Gastroesophageal sphincter (tissue), 4 donors: ENCODE measurements around the gene MRPL55. TPM values are rescaled to one million over a fixed set of nuclear protein-coding genes. Genes with fewer than 3 reads are reported as not detected.

ENCODE experiments used
- ATAC-seq: fragments of 150-250 bp; one replicate; pipeline ENCODE4 v1.9.1; 2016; ENCODE audit warnings: mild to moderate bottlenecking, moderate library complexity
- H3K27ac ChIP-seq, 4 donors: fragments of 200-600 bp; sonication (generic) in 3 of 4; 1 replicate in 3 of 4; 2 replicates in 1 of 4; pipeline ENCODE4 v1.5.1; 2016 to 2019
- H3K27me3 ChIP-seq: fragments of 200-600 bp; sonication (generic); one replicate; pipeline ENCODE4 v1.5.1; 2019
- H3K36me3 ChIP-seq, 2 donors: fragments of 200-600 bp; sonication (generic); one replicate each; pipeline ENCODE4 v1.5.1; 2019; ENCODE audit warnings: control low read depth in 1 of 2
- H3K4me1 ChIP-seq, 3 donors: fragments of 200-600 bp; sonication (generic); 1 replicate in 2 of 3; 2 replicates in 1 of 3; pipeline ENCODE4 v1.5.1; 2016 to 2019; ENCODE audit warnings: control low read depth in 2 of 3
- H3K4me3 ChIP-seq, 2 donors: fragments of 200-600 bp; sonication (generic); one replicate each; pipeline ENCODE4 v1.5.1; 2019; ENCODE audit warnings: mild to moderate bottlenecking in 1 of 2, moderate library complexity in 1 of 2
- H3K9me3 ChIP-seq, 3 donors: fragments of 200-600 bp; sonication (generic); one replicate each; pipeline ENCODE4 v1.5.1; 2017 to 2019; ENCODE audit warnings: control low read depth in 2 of 3
- EP300 ChIP-seq: sonication (generic); formaldehyde crosslinking; IDR thresholded peaks from one replicate; pipeline ENCODE4 v1.6.1; 2017; ENCODE audit warnings: antibody characterized with exemption, mild to moderate bottlenecking
- POLR2A ChIP-seq, 2 donors: fragments of 450-650 bp; IDR thresholded peaks; one replicate each; pipeline ENCODE4 v1.6.1; 2017; ENCODE audit warnings: antibody characterized with exemption in 2 of 2, mild to moderate bottlenecking in 2 of 2, moderate library complexity in 1 of 2
- POLR2AphosphoS5 ChIP-seq: sonication (generic); formaldehyde crosslinking; IDR thresholded peaks from one replicate; pipeline ENCODE4 v1.6.1; 2017; ENCODE audit warnings: antibody characterized with exemption
- WGBS, 2 donors: methylation state at CpG; one replicate each; pipeline ENCODE4 v1.1.5; 2018; ENCODE audit warnings: low coverage in 1 of 2; 5-methylcytosine and 5-hydroxymethylcytosine counted together
- total RNA-seq, 4 donors: library from RNA; depleted of rRNA; stranded (reverse); fragments of >200 nt; gene quantifications; one replicate each; pipeline ENCODE4 v1.1.0, GENCODE V29; 2016
- TF ChIP-seq, protein P1 (sequence below), 4 experiments: fragments of 200-600 bp in 2 of 4; fragments of 450-650 bp in 2 of 4; sonication (generic) in 1 of 4; IDR thresholded peaks; one replicate each; pipeline ENCODE4 v1.5.1; 2017 to 2019; ENCODE audit warnings: antibody characterized with exemption in 4 of 4, mild to moderate bottlenecking in 2 of 4, moderate library complexity in 2 of 4

Gene MRPL55
- total RNA-seq, 4 donors from 2014 or later, result 50.2 to 394 (median 81.5) TPM

DNA sequence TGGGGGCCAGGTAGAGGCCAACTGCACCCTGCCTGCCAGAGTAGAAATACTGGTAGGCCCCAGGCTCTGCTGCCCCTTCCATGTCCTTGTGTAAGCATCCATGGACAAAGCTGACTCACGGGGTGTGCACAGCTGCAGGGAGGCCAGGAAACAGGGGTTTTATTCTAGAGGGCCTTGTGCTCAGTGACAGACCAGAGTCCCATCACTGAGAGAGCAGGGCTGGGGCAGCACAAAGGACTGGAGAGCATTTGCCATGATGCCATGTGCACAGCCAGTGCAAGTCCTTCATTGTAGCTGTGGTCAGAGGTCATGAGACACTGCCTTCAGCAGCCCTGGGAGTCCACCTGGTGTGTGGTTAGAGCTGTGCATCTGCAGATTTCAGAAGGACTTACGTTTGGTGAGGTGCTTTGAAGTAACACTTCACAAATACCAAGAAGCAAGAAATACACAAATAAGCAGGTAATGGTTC lies 18.5 kb downstream of the MRPL55 start:
- Histone ChIP-seq H3K9me3 (peaks cover 0 to 15% (median 0%) of the 10 kb centered on the region in 3 donors), H3K4me1 (peaks cover 0 to 86% (median 65%) of the 10 kb centered on the region in 3 donors), H3K27me3 (no peaks in the 10 kb centered on the region), H3K4me3 (no peak overlapping the region), H3K27ac (peak overlapping the region in 1 of 4 donors; percentile 13), H3K36me3 (peaks cover 0 to 27% of the 10 kb centered on the region in 2 donors)
- ATAC-seq, result no peak
- WGBS, 2 donors, result 0% methylated on average over 1 of the region's 2 CpGs
- no peak for TF ChIP-seq EP300
- TF ChIP-seq POLR2A (IDR thresholded peaks at IDR 0.05), result no peak
- TF ChIP-seq, protein P1, sequence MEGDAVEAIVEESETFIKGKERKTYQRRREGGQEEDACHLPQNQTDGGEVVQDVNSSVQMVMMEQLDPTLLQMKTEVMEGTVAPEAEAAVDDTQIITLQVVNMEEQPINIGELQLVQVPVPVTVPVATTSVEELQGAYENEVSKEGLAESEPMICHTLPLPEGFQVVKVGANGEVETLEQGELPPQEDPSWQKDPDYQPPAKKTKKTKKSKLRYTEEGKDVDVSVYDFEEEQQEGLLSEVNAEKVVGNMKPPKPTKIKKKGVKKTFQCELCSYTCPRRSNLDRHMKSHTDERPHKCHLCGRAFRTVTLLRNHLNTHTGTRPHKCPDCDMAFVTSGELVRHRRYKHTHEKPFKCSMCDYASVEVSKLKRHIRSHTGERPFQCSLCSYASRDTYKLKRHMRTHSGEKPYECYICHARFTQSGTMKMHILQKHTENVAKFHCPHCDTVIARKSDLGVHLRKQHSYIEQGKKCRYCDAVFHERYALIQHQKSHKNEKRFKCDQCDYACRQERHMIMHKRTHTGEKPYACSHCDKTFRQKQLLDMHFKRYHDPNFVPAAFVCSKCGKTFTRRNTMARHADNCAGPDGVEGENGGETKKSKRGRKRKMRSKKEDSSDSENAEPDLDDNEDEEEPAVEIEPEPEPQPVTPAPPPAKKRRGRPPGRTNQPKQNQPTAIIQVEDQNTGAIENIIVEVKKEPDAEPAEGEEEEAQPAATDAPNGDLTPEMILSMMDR (IDR thresholded peaks at IDR 0.05), result no peak
- TF ChIP-seq POLR2AphosphoS5, result no peak

DNA sequence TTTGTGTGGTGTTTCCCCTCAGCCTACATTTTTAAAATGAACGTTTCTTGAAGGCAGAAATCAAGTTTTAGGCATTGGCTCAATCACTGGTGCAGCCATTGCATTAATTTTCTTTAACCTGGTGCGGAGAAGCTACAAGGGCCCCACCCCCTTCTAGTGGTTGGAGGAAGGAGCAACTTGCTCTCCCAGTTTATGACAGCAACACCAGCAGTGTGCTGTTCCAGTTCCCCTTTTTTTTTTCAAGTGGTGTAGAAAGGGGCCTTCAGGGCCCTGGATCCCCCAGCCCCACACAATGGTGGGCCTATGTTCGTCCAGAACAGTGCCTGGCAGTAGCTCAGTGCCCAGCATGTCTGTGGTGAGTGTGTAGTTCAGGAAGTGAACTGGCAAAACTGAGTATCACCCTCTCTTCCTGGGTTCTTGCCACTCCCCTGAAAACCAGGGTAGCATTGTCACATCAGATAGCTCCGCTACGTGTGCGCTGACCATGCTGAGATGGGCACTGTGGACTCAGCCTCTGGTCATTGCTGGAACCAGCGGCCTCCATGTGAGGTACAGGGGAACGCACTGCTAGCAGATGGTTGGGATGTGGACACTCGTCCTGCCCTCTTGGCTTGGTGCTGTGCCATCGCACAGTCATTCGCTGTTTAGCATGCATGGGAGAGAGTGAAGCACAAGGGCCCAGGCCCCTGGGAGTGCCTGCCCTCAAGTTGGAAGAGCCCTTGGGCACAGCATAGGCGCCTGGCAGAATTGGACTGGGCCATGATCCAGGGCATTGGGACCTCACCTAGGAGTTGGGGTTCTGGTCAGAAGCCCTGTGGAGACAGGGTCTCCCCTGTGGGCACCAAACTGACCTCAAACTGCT lies 19.3 kb downstream of the MRPL55 start:
- H3K27ac ChIP-seq, result peak overlapping the region in 1 of 4 donors; percentile 13
- no peak overlapping the region for H3K4me3 ChIP-seq
- H3K4me1 ChIP-seq, result peaks cover 5 to 89% (median 74%) of the 10 kb centered on the region in 3 donors
- no peak for TF ChIP-seq EP300
- TF ChIP-seq, protein P1 (IDR thresholded peaks at IDR 0.05), result no peak
- no peak for TF ChIP-seq POLR2A (IDR thresholded peaks at IDR 0.05)
- TF ChIP-seq POLR2AphosphoS5, result no peak
- peaks cover 0 to 9% (median 0%) of the 10 kb centered on the region in 3 donors for H3K9me3 ChIP-seq
- H3K36me3 ChIP-seq, result peaks cover 0 to 27% of the 10 kb centered on the region in 2 donors
- ATAC-seq, result no peak
- H3K27me3 ChIP-seq, result no peaks in the 10 kb centered on the region
- 32 to 67% methylated on average over 2 to 3 of the region's 12 CpGs for WGBS, 2 donors

DNA sequence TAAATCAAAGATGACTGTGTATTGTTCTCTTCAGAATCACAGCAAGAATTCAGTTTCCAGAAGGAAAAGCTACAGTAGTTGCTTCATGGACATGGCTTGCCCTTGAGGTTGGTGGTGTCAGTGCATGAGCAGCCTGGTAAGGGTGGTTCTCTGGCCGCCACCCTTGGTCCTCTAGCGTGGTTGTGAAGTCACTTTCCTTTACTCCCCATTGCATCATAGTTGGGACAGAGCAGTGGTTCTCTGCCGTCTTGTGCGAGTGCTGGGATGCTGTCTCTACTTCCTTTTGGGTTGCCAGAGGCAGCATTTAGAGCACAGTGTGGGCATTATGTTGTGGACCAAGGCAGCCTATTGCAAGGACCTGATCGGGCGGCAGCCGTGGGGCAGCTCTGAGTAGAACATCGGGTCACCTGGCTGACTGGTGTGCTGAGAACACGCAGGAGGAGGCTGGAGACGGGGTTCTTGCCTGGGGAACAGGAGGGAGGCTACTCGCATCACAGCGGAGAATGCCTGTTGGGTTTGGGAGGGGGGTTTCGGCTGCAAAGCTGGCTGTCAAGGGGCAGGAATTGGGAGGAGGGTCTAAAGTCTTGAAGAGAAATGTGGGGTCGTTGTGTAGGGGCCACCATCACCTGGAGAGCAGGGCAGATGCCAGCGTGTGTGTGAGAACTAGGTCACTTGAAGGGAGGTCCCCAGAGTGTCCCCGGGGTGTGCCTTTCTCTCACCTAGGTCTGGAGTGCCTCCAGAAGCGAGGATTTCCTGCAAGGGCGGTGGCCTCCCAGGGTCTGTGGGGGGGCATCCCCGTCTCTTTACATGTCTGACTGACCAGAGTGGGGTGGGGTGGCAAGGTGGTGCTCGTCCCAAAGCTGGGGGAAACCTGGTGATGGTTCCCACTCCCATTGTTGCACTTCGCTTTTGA lies 20.3 kb downstream of the MRPL55 start:
- no peak for TF ChIP-seq POLR2AphosphoS5
- Histone ChIP-seq H3K4me3 (no peak overlapping the region), H3K27me3 (no peaks in the 10 kb centered on the region), H3K27ac (peak overlapping the region in 3 of 4 donors; percentile 26 to 65 (median 56)), H3K36me3 (peaks cover 0 to 17% of the 10 kb centered on the region in 2 donors), H3K4me1 (peaks cover 5 to 98% (median 78%) of the 10 kb centered on the region in 3 donors), H3K9me3 (peaks cover 0 to under 1% (median 0%) of the 10 kb centered on the region in 3 donors)
- ATAC-seq, result no peak
- 50 to 57% methylated on average over 5 to 6 of the region's 21 CpGs for WGBS, 2 donors

DNA sequence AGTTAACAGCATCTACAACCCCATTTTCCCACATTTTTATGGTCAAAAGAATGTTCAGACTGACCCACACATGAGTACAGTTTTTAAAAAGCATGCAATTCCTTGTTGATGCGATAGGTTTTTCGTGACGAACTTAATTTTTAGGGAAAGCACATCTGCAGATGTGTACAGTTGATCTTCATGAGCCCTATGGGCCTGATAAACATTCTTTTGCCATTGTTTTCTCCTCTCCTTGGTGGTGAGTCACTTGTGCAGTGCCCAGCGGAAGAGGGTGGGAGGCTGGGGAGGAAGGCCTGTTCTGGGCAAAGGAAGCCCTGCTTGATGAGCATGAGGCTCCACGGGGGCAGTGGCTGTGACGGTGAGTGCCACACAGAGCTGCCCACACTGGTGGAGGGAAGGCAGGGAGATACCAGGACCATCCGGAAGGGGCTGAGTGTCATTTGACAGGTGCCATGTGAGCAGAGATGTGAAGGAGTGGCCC lies 21.3 kb downstream of the MRPL55 start:
- H3K4me1 ChIP-seq, result peaks cover 5 to 94% (median 76%) of the 10 kb centered on the region in 3 donors
- no peak for ATAC-seq
- peaks cover 0 to 9% of the 10 kb centered on the region in 2 donors for H3K36me3 ChIP-seq
- H3K4me3 ChIP-seq, result peak overlapping the region in 1 of 2 donors; percentile 18
- WGBS, 2 donors, result 59 to 76% methylated on average over 4 of the region's 7 CpGs
- peak overlapping the region in 3 of 4 donors; percentile 26 to 65 (median 56) for H3K27ac ChIP-seq
- TF ChIP-seq POLR2A (IDR thresholded peaks at IDR 0.05) (no peak), EP300 (no peak), POLR2AphosphoS5 (no peak)
- TF ChIP-seq, protein P1 (IDR thresholded peaks at IDR 0.05), result no peak
- no peaks in the 10 kb centered on the region for H3K9me3 ChIP-seq
- H3K27me3 ChIP-seq, result no peaks in the 10 kb centered on the region
